GM20000 (cell line): ENCODE measurements around the gene NAA50.
A peak's percentile ranks its signal among the peaks of the same experiment; 100 is the strongest.

ENCODE experiments used
- DNase-seq: peaks from one replicate; pipeline ENCODE4 v3.0.0; 2012; ENCODE audit warnings: low spot score
- CTCF ChIP-seq: IDR thresholded peaks from 2 replicates; pipeline ENCODE4 v1.5.1; 2012; ENCODE audit warnings: mild to moderate bottlenecking, control low read depth; ENCODE audit errors: extremely low read depth, missing control alignments

The NAA50 gene

GRCh38 chr3:113753376-113753985, 7.4 kb upstream of the NAA50 start:
- no peak for DNase-seq

GRCh38 chr3:113751141-113751540, 5.1 kb upstream of the NAA50 start:
- DNase-seq, result no peak
- no peak for TF ChIP-seq CTCF

More at GRCh38 chr3:113753376-113753985, 7.4 kb upstream of the NAA50 start:
- TF ChIP-seq CTCF, result no peak

GRCh38 chr3:113747283-113748046, 1.4 kb upstream of the NAA50 start:
- DNase-seq, result peak; percentile 18
- TF ChIP-seq CTCF, result no peak

GRCh38 chr3:113746548-113747282, 666 bp upstream of the NAA50 start, which contains the start of gene ATP6V1A:
Gene ATP6V1A, plus strand, starts transcription at chr3:113747035. Its CDS starts 31,719 bp downstream, at chr3:113778754.
- peak; percentile 82 for DNase-seq

GRCh38 chr3:113744941-113745755, 901 bp downstream of the NAA50 start:
- peak; percentile 80 for DNase-seq

More at GRCh38 chr3:113746548-113747282, 666 bp upstream of the NAA50 start, which contains the start of gene ATP6V1A:
- TF ChIP-seq CTCF, result no peak

GRCh38 chr3:113743006-113743630, 2.9 kb downstream of the NAA50 start:
- TF ChIP-seq CTCF, result no peak
- no peak for DNase-seq

More at GRCh38 chr3:113744941-113745755, 901 bp downstream of the NAA50 start:
- peak; percentile 51 for TF ChIP-seq CTCF
